A673 (cell line): Measurements from ENCODE around the gene ATP6V0D1. TPM values are rescaled to one million over a fixed set of nuclear protein-coding genes. Genes with fewer than 3 reads are reported as not detected.

Source experiments
- BruUV-seq: library from RNA; stranded (reverse); fragments of 400-500 nt; replicated peaks from 2 replicates; lab custom pipeline; 2021; lab: Mats Ljungman, UMichigan
- CTCF ChIA-PET: fragments of 300-600 bp; sonication (Branson Sonifier 250); formaldehyde crosslinking; loops from one replicate; lab custom pipeline; 2022; ENCODE audit warnings: antibody characterized with exemption; lab: Charles Lee
- POLR2A ChIA-PET: fragments of 300-600 bp; sonication (Branson Sonifier 250); formaldehyde crosslinking; loops from one replicate; lab custom pipeline; 2022; ENCODE audit warnings: antibody characterized with exemption; ENCODE audit not compliant: low non-redundant PET; lab: Charles Lee
- DNase-seq: peaks from one replicate; pipeline ENCODE4 v3.0.0-alpha.2; 2015; ENCODE audit warnings: low spot score
- H3K27ac ChIP-seq: fragments of 200-600 bp; sonication (generic); 2 replicates; pipeline ENCODE4 v1.5.1; 2016; ENCODE audit warnings: mixed run types, low read depth, mild to moderate bottlenecking, mixed read lengths, antibody characterized with exemption, low read length; ENCODE audit not compliant: poor library complexity, severe bottlenecking
- H3K27me3 ChIP-seq: fragments of 200-600 bp; sonication (generic); replicated peaks from 2 replicates; pipeline ENCODE4 v1.6.1; 2017; ENCODE audit warnings: mixed run types, low read depth, mild to moderate bottlenecking, mixed read lengths, antibody characterized with exemption, low read length; ENCODE audit not compliant: insufficient read depth, poor library complexity
- H3K36me3 ChIP-seq: fragments of 200-600 bp; sonication (generic); 2 replicates; pipeline ENCODE4 v1.6.1; 2016; ENCODE audit warnings: mixed run types, mild to moderate bottlenecking, mixed read lengths, antibody characterized with exemption, low read length; ENCODE audit not compliant: insufficient read depth, poor library complexity, severe bottlenecking
- H3K4me1 ChIP-seq: fragments of 200-600 bp; sonication (generic); 2 replicates; pipeline ENCODE4 v1.6.1; 2017; ENCODE audit warnings: mixed run types, mild to moderate bottlenecking, mixed read lengths, antibody characterized with exemption, low read length; ENCODE audit not compliant: insufficient read depth, poor library complexity, severe bottlenecking
- H3K4me3 ChIP-seq: fragments of 200-600 bp; sonication (generic); 2 replicates; pipeline ENCODE4 v1.5.1; 2016; ENCODE audit warnings: low read depth, mixed run types, mild to moderate bottlenecking, mixed read lengths, low read length; ENCODE audit not compliant: poor library complexity, severe bottlenecking
- H3K9me3 ChIP-seq: fragments of 200-600 bp; sonication (generic); 2 replicates; pipeline ENCODE4 v1.6.1; 2016; ENCODE audit warnings: mixed run types, low read depth, mild to moderate bottlenecking, mixed read lengths, antibody characterized with exemption, low read length; ENCODE audit not compliant: poor library complexity, severe bottlenecking
- EZH2 ChIP-seq: fragments of 200-600 bp; sonication (generic); IDR thresholded peaks from 2 replicates; pipeline ENCODE4 v1.6.1; 2017; ENCODE audit warnings: borderline replicate concordance, low read depth, mild to moderate bottlenecking, mixed read lengths, antibody characterized with exemption, low read length; ENCODE audit not compliant: poor library complexity, severe bottlenecking
- intact Hi-C: fragments of 100-400 bp; cut with micrococcal nuclease; formaldehyde crosslinking; loops from one replicate; pipeline ENCODE4 v1.10.0; 2022; ENCODE audit not compliant: unreplicated experiment
- total RNA-seq: library from RNA; stranded (reverse); gene quantifications from 2 replicates; pipeline ENCODE4 v1.2.3, GENCODE V29; 2021
- TF ChIP-seq, protein P1 (sequence below): fragments of 300-800, 200-600 bp; sonication (generic); conservative IDR thresholded peaks from 2 replicates; pipeline ENCODE4 v1.5.1; 2017; ENCODE audit warnings: low read depth, mild to moderate bottlenecking, antibody characterized with exemption, low read length, moderate library complexity, mixed read lengths

Gene ATP6V0D1
- total RNA-seq, 1 experiment from 2014 or later: 63.9 TPM

- Histone ChIP-seq H3K4me1 (no peaks in the 10 kb centered on the region), H3K36me3 (no peaks in the 10 kb centered on the region), H3K4me3 (peak overlapping the region; percentile 95), H3K27ac (peak overlapping the region; percentile 81), H3K9me3 (no peaks in the 10 kb centered on the region), H3K27me3 (no peaks in the 10 kb centered on the region)
- no peak for DNase-seq
- BruUV-seq: no TSS peak
- ChIA-PET POLR2A (no interaction called here), CTCF (no interaction called here)
- no peak for TF ChIP-seq EZH2
- TF ChIP-seq, protein P1, sequence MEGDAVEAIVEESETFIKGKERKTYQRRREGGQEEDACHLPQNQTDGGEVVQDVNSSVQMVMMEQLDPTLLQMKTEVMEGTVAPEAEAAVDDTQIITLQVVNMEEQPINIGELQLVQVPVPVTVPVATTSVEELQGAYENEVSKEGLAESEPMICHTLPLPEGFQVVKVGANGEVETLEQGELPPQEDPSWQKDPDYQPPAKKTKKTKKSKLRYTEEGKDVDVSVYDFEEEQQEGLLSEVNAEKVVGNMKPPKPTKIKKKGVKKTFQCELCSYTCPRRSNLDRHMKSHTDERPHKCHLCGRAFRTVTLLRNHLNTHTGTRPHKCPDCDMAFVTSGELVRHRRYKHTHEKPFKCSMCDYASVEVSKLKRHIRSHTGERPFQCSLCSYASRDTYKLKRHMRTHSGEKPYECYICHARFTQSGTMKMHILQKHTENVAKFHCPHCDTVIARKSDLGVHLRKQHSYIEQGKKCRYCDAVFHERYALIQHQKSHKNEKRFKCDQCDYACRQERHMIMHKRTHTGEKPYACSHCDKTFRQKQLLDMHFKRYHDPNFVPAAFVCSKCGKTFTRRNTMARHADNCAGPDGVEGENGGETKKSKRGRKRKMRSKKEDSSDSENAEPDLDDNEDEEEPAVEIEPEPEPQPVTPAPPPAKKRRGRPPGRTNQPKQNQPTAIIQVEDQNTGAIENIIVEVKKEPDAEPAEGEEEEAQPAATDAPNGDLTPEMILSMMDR: no peak
- intact Hi-C loops: no loop called here
These were observed 1.4 kb upstream of the ATP6V0D1 start for GRCh38 chr16:67482233-67482924.

DNA sequence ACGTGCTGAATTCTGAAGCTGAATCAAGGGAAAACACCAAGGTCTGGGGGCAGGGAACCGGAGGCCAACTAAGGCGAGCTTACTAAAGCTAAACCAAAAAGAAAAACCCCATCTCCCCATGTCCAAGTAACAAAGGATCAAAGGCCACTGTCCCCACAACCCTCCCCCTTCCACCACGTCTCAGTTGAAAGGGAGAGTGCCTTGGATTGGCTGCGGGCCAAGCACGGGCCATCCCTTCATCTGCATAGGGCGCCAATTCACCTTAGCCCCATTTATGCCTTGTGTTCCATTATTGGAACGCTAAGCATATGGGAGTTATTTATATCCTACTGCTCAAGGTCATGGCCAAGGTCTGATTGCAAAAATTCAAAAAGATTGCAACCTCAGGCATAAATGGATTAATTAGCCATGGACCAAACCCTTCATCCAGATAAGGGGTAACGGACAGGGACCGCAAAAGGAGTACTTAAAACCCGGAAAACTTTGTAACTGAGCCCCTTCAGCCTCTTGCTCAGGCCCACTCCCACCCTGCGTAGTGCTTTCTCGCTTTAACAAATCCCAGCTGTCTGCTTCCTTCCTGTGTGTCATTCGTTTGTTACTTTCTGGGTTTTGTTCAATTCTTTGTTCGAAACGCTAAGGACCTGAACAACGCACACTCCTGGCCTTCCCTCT lies 740 bp upstream of the ATP6V0D1 start:
- DNase-seq: peak; percentile 33
- no peaks in the 10 kb centered on the region for H3K9me3 ChIP-seq
- H3K4me1 ChIP-seq: no peaks in the 10 kb centered on the region
- BruUV-seq: TSS peak; percentile 88
- H3K4me3 ChIP-seq: peak overlapping the region; percentile 95
- ChIA-PET POLR2A (no interaction called here), CTCF (interaction anchor here (0.5 to 2.1 kb wide), 6 partner anchors 13 to 384 kb away, joined by 3 to 14 read pairs (median 4); no protein-coding TSS in a partner anchor)
- H3K36me3 ChIP-seq: no peaks in the 10 kb centered on the region
- TF ChIP-seq, protein P1: no peak
- TF ChIP-seq EZH2: no peak
- intact Hi-C loops: no loop called here
- H3K27ac ChIP-seq: peak overlapping the region; percentile 81
- no peaks in the 10 kb centered on the region for H3K27me3 ChIP-seq

- ChIA-PET POLR2A (no interaction called here), CTCF (no interaction called here)
- Histone ChIP-seq H3K4me1 (no peaks in the 10 kb centered on the region), H3K27ac (no peak overlapping the region), H3K36me3 (no peaks in the 10 kb centered on the region), H3K9me3 (no peaks in the 10 kb centered on the region), H3K4me3 (no peak overlapping the region), H3K27me3 (no peaks in the 10 kb centered on the region)
- no peak for TF ChIP-seq EZH2
- TF ChIP-seq, protein P1: no peak
- DNase-seq: no peak
- intact Hi-C loops: no loop called here
- BruUV-seq: no TSS peak
These were observed 2.9 kb downstream of the ATP6V0D1 start for GRCh38 chr16:67477960-67478554.
